Vagina (tissue), 2 donors: Measurements from ENCODE around the gene GCDH. TPM values are rescaled to one million over a fixed set of nuclear protein-coding genes. Genes with fewer than 3 reads are reported as not detected.

Experiments
- DNase-seq, 2 donors: peaks; one replicate each; pipeline ENCODE4 v3.0.0-alpha.2; 2017; ENCODE audit errors: extremely low spot score in 2 of 2
- H3K27ac ChIP-seq: fragments of 200-600 bp; sonication (generic); one replicate; pipeline ENCODE4 v1.5.1; 2019
- H3K27me3 ChIP-seq: fragments of 200-600 bp; sonication (generic); one replicate; pipeline ENCODE4 v1.5.1; 2019
- H3K36me3 ChIP-seq, 2 donors: fragments of 200-600 bp; sonication (generic); one replicate each; pipeline ENCODE4 v1.5.1; 2017 to 2019
- H3K4me1 ChIP-seq: fragments of 200-600 bp; sonication (generic); one replicate; pipeline ENCODE4 v1.5.1; 2019
- H3K4me3 ChIP-seq, 2 donors: fragments of 200-600 bp; sonication (generic); 1 replicate in 1 of 2; 2 replicates in 1 of 2; pipeline ENCODE4 v1.5.1; 2016 to 2019
- H3K9me3 ChIP-seq: fragments of 200-600 bp; sonication (generic); one replicate; pipeline ENCODE4 v1.5.1; 2019
- CTCF ChIP-seq, 3 experiments: fragments of 450-650 bp in 2 of 3; fragments of 200-600 bp in 1 of 3; sonication (generic) in 1 of 3; IDR thresholded peaks; one replicate each; pipeline ENCODE4 v1.5.1; 2017 to 2019; ENCODE audit warnings: antibody characterized with exemption in 3 of 3, mild to moderate bottlenecking in 2 of 3, moderate library complexity in 2 of 3
- POLR2A ChIP-seq, 2 donors: fragments of 450-650 bp; IDR thresholded peaks; one replicate each; pipeline ENCODE4 v1.6.1; 2017; ENCODE audit warnings: antibody characterized with exemption in 2 of 2, mild to moderate bottlenecking in 2 of 2, moderate library complexity in 2 of 2
- POLR2AphosphoS5 ChIP-seq, 2 donors: sonication (generic); formaldehyde crosslinking; IDR thresholded peaks; one replicate each; pipeline ENCODE4 v1.9.0; 2017; ENCODE audit warnings: antibody characterized with exemption in 2 of 2, mild to moderate bottlenecking in 2 of 2, low read depth in 1 of 2; ENCODE audit not compliant: insufficient read depth in 1 of 2
- intact Hi-C: fragments of 100-400 bp; cut with DNase I; formaldehyde crosslinking; loops from one replicate; pipeline ENCODE4 v1.15.1; 2023
- total RNA-seq: library from RNA; depleted of rRNA; stranded (reverse); fragments of >200 nt; gene quantifications from one replicate; pipeline ENCODE4 v1.2.3, GENCODE V29; 2016

The GCDH gene
- total RNA-seq, 1 donor from 2014 or later = 23.6 TPM

- intact Hi-C loops = no loop called here
- Histone ChIP-seq H3K27ac (no peak overlapping the region), H3K27me3 (no peaks in the 10 kb centered on the region), H3K9me3 (no peaks in the 10 kb centered on the region), H3K4me1 (peaks cover 6% of the 10 kb centered on the region), H3K36me3 (peaks cover 8 to 38% of the 10 kb centered on the region in 2 donors), H3K4me3 (no peak overlapping the region)
- TF ChIP-seq POLR2AphosphoS5 (IDR thresholded peaks at IDR 0.05; ENCODE audit: insufficient read depth in 1 of 2, low read depth in 1 of 2) (no peak), POLR2A (IDR thresholded peaks at IDR 0.05) (no peak), CTCF (IDR thresholded peaks at IDR 0.05) (no peak)
- DNase-seq = no peak
Observed at GRCh38 chr19:12921047-12921446, 30.1 kb downstream of the GCDH start.

DNA sequence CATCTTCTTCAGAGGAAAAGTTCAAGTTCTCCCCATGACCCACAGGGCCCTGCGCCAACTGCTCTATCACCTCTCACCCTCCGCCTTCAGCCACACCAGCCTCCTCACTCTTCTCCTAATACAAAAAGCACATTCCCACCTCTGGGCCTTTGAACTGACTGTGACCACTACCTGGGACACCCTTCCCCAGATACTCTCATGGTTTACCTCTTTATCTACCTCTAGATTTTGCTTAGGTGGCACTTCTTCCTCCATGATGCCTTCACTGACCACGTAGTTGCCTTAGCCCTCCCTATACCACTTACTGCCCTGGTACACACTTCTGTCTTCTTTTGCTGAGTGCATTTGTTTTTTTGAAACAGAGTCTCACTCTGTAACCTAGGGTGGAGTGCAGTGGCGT, 32.0 kb downstream of the GCDH start:
- H3K36me3 ChIP-seq = peaks cover 8 to 54% of the 10 kb centered on the region in 2 donors
- peaks cover 6% of the 10 kb centered on the region for H3K4me1 ChIP-seq
- no peak for TF ChIP-seq POLR2AphosphoS5 (IDR thresholded peaks at IDR 0.05; ENCODE audit: insufficient read depth in 1 of 2, low read depth in 1 of 2)
- no peak for TF ChIP-seq POLR2A (IDR thresholded peaks at IDR 0.05)
- no peak for TF ChIP-seq CTCF (IDR thresholded peaks at IDR 0.05)
- intact Hi-C loops = no loop called here
- no peak overlapping the region for H3K4me3 ChIP-seq
- no peak for DNase-seq
- no peak overlapping the region for H3K27ac ChIP-seq
- no peaks in the 10 kb centered on the region for H3K9me3 ChIP-seq
- no peaks in the 10 kb centered on the region for H3K27me3 ChIP-seq

DNA sequence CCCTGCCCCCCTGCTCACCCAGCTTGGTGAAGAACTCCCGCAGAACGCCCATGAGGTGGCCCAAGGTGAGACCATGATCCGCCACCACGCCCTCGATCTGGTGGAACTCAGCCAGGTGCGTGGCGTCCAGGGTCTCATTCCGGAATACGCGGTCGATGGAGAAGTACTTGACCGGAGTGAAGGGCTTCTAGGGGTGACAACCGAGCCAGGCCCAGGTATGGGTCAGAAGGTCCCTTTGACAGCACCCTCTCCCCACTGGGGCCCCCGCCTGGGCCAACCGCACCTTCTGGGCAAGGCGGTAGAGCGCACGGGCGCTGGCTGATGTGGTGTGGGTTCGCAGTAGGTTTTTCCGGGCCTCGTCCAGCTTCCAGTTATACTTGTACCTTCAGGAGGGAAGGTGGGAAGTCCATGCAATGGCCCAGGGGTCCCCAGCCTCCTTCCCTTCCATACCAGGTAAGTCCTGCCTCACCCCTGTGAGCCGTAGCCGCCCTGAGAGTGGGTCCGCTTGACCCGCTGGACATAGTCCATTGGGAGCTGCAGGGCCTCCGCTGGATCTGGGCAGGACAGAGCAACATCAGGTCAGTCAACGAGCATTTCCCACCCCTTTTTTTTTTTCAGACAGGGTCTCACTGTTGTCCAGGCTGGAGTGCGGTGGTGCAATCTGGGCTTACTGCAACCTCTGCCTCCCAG, 33.8 kb downstream of the GCDH start:
- intact Hi-C loops = no loop called here
- no peak for TF ChIP-seq POLR2A (IDR thresholded peaks at IDR 0.05)
- no peak for TF ChIP-seq POLR2AphosphoS5 (IDR thresholded peaks at IDR 0.05; ENCODE audit: insufficient read depth in 1 of 2, low read depth in 1 of 2)
- TF ChIP-seq CTCF (IDR thresholded peaks at IDR 0.05) = no peak
- no peaks in the 10 kb centered on the region for H3K27me3 ChIP-seq
- no peak overlapping the region for H3K27ac ChIP-seq
- no peaks in the 10 kb centered on the region for H3K9me3 ChIP-seq
- H3K36me3 ChIP-seq = peaks cover 8 to 72% of the 10 kb centered on the region in 2 donors
- DNase-seq = no peak
- H3K4me1 ChIP-seq = no peaks in the 10 kb centered on the region
- no peak overlapping the region for H3K4me3 ChIP-seq

GRCh38 chr19:12930002-12930645, 39.2 kb downstream of the GCDH start:
- no peaks in the 10 kb centered on the region for H3K9me3 ChIP-seq
- no peak overlapping the region for H3K4me3 ChIP-seq
- TF ChIP-seq POLR2AphosphoS5 (IDR thresholded peaks at IDR 0.05; ENCODE audit: insufficient read depth in 1 of 2, low read depth in 1 of 2) = no peak
- no peak for TF ChIP-seq POLR2A (IDR thresholded peaks at IDR 0.05)
- TF ChIP-seq CTCF (IDR thresholded peaks at IDR 0.05) = no peak
- no peaks in the 10 kb centered on the region for H3K27me3 ChIP-seq
- H3K27ac ChIP-seq = no peak overlapping the region
- intact Hi-C loops = no loop called here
- peaks cover 19% of the 10 kb centered on the region for H3K4me1 ChIP-seq
- H3K36me3 ChIP-seq = peaks cover under 1 to 44% of the 10 kb centered on the region in 2 donors
- no peak for DNase-seq
